Mammary epithelial cell (primary cell): Measurements from ENCODE around the gene HYKK.

Source experiments
- CTCF ChIP-seq, 2 donors: IDR thresholded peaks in 1 of 2; conservative IDR thresholded peaks in 1 of 2; 2 replicates each; pipeline ENCODE4 v1.5.1; 2011 to 2012; ENCODE audit warnings: inconsistent platforms in 2 of 2, low read length in 2 of 2, mild to moderate bottlenecking in 2 of 2, control low read depth in 1 of 2, low read depth in 1 of 2; ENCODE audit not compliant: insufficient read depth in 1 of 2; ENCODE audit errors: extremely low read depth in 1 of 2
- EZH2 ChIP-seq: IDR thresholded peaks from 2 replicates; pipeline ENCODE4 v1.6.1; 2012; ENCODE audit warnings: low read length, inconsistent platforms, borderline replicate concordance

GRCh38 chr15:78527325-78527724 is 19.9 kb downstream of the HYKK start:
- TF ChIP-seq CTCF (conservative IDR thresholded peaks at IDR 0.05 in 1 of 2, IDR thresholded peaks at IDR 0.05 in 1 of 2; ENCODE audit: extremely low read depth in 1 of 2, insufficient read depth in 1 of 2, low read depth in 1 of 2, low read length in 2 of 2) (no peak), EZH2 (no peak)
